Right lobe of liver (tissue), 4 donors: ENCODE measurements around the gene CNIH2.

Experiments used
- POLR2A ChIP-seq: fragments of 450-650 bp; IDR thresholded peaks from one replicate; pipeline ENCODE4 v1.6.1; 2017; ENCODE audit warnings: antibody characterized with exemption, mild to moderate bottlenecking
- TF ChIP-seq, protein P1 (sequence below), 4 donors: fragments of 200-600 bp in 3 of 4; fragments of 450-650 bp in 1 of 4; IDR thresholded peaks; one replicate each; pipeline versions ENCODE4 v1.5.1 to v1.8.0; 2016 to 2022; ENCODE audit warnings: antibody characterized with exemption in 4 of 4, mild to moderate bottlenecking in 2 of 4
- donor health status: DM: no; HTN: no; CAD: no.
- donor health status: DM: no; HTN: no; CAD: no.
- donor health status: DM: no; HTN: yes; CAD: no.

DNA sequence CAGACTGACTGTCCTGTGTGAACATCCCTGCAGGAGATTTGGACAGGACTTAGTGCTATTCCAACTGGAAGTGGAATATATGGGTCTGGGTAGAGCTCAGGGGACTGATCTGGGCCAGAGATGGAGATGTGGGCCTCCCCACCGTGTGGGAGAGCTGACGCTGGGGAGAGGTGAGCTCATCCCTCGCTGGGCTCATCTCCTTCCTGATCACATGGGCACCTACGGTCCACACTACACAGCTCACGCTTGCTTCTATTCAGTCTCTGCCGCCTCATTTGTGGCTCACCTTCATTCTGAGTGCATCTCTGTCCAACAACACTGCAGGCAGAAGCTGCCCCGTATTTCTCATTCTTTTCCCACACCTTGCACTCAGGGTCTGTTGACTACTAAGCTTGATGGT is 26.2 kb upstream of the CNIH2 start:
- no peak for TF ChIP-seq POLR2A
- TF ChIP-seq, protein P1, sequence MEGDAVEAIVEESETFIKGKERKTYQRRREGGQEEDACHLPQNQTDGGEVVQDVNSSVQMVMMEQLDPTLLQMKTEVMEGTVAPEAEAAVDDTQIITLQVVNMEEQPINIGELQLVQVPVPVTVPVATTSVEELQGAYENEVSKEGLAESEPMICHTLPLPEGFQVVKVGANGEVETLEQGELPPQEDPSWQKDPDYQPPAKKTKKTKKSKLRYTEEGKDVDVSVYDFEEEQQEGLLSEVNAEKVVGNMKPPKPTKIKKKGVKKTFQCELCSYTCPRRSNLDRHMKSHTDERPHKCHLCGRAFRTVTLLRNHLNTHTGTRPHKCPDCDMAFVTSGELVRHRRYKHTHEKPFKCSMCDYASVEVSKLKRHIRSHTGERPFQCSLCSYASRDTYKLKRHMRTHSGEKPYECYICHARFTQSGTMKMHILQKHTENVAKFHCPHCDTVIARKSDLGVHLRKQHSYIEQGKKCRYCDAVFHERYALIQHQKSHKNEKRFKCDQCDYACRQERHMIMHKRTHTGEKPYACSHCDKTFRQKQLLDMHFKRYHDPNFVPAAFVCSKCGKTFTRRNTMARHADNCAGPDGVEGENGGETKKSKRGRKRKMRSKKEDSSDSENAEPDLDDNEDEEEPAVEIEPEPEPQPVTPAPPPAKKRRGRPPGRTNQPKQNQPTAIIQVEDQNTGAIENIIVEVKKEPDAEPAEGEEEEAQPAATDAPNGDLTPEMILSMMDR (IDR thresholded peaks at IDR 0.05), result no peak
